ENCODE data around the gene KDM4C.

Gene KDM4C

GRCh38 chr9:7089406-7090193, 331.8 kb downstream of the KDM4C start:
- no peak for DNase-seq (ENCODE audit: low read depth in 1 of 2, low spot score in 1 of 2)

- DNase-seq (ENCODE audit: low read depth in 1 of 2, low spot score in 1 of 2) = no peak
These were observed 335.3 kb downstream of the KDM4C start for GRCh38 chr9:7093040-7093439.

- DNase-seq (ENCODE audit: low read depth in 1 of 2, low spot score in 1 of 2) = no peak
These were observed 336.3 kb downstream of the KDM4C start for GRCh38 chr9:7094052-7094451.

- DNase-seq (ENCODE audit: low read depth in 1 of 2, low spot score in 1 of 2) = no peak
These were observed 336.8 kb downstream of the KDM4C start for GRCh38 chr9:7094576-7094975.

GRCh38 chr9:7095058-7095457, 337.3 kb downstream of the KDM4C start:
- no peak for DNase-seq (ENCODE audit: low read depth in 1 of 2, low spot score in 1 of 2)

GRCh38 chr9:7097040-7097715, 339.4 kb downstream of the KDM4C start:
- DNase-seq (ENCODE audit: low read depth in 1 of 2, low spot score in 1 of 2) = no peak

GRCh38 chr9:7097785-7098752, 340.3 kb downstream of the KDM4C start:
- no peak for DNase-seq (ENCODE audit: low read depth in 1 of 2, low spot score in 1 of 2)

GRCh38 chr9:7103367-7103766, 345.6 kb downstream of the KDM4C start:
- no peak for DNase-seq (ENCODE audit: low read depth in 1 of 2, low spot score in 1 of 2)

GRCh38 chr9:7103771-7104170, 346.0 kb downstream of the KDM4C start:
- no peak for DNase-seq (ENCODE audit: low read depth in 1 of 2, low spot score in 1 of 2)

GRCh38 chr9:7104625-7105024, 346.9 kb downstream of the KDM4C start:
- DNase-seq (ENCODE audit: low read depth in 1 of 2, low spot score in 1 of 2) = no peak

- DNase-seq (ENCODE audit: low read depth in 1 of 2, low spot score in 1 of 2) = no peak
These were observed 347.3 kb downstream of the KDM4C start for GRCh38 chr9:7105095-7105494.

- no peak for DNase-seq (ENCODE audit: low read depth in 1 of 2, low spot score in 1 of 2)
These were observed 351.2 kb downstream of the KDM4C start for GRCh38 chr9:7108936-7109335.

GRCh38 chr9:7111413-7111812, 353.6 kb downstream of the KDM4C start:
- DNase-seq (ENCODE audit: low read depth in 1 of 2, low spot score in 1 of 2) = no peak

GRCh38 chr9:7115606-7116005, 357.8 kb downstream of the KDM4C start:
- no peak for DNase-seq (ENCODE audit: low read depth in 1 of 2, low spot score in 1 of 2)

GRCh38 chr9:7117676-7118561, 360.1 kb downstream of the KDM4C start:
- DNase-seq (ENCODE audit: low read depth in 1 of 2, low spot score in 1 of 2) = no peak

GRCh38 chr9:7118633-7119032, 360.9 kb downstream of the KDM4C start:
- no peak for DNase-seq (ENCODE audit: low read depth in 1 of 2, low spot score in 1 of 2)

GRCh38 chr9:7119612-7120011, 361.8 kb downstream of the KDM4C start:
- no peak for DNase-seq (ENCODE audit: low read depth in 1 of 2, low spot score in 1 of 2)

- DNase-seq (ENCODE audit: low read depth in 1 of 2, low spot score in 1 of 2) = no peak
These were observed 363.3 kb downstream of the KDM4C start for GRCh38 chr9:7121055-7121454.

GRCh38 chr9:7121664-7122063, 363.9 kb downstream of the KDM4C start:
- DNase-seq (ENCODE audit: low read depth in 1 of 2, low spot score in 1 of 2) = no peak

GRCh38 chr9:7123743-7124142, 366.0 kb downstream of the KDM4C start:
- DNase-seq (ENCODE audit: low read depth in 1 of 2, low spot score in 1 of 2) = no peak

- no peak for DNase-seq (ENCODE audit: low read depth in 1 of 2, low spot score in 1 of 2)
These were observed 367.5 kb downstream of the KDM4C start for GRCh38 chr9:7125231-7125630.
